Stimulated activated naive CD8-positive, alpha-beta T cell treated with anti-CD3 and anti-CD28 coated beads, Interleukin-15, amount 100 ng/mL, for 72 hours (primary cell): Measurements from ENCODE around the gene KRTAP1-4.
A peak's percentile ranks its signal among the peaks of the same experiment; 100 is the strongest.
"Not testable (repeated sequence)": the region's sequence is repeated elsewhere in the genome, so short reads cannot be mapped to it uniquely, and the experiment has no call there.

Experiments used
- ATAC-seq: fragments of 150-1000 bp; cut with Tn5 transposase; 2 replicates; pipeline ENCODE4 v1.10.0; 2021; ENCODE audit warnings: mild to moderate bottlenecking, moderate library complexity
- DNase-seq, 2 donors: peaks; one replicate each; pipeline ENCODE4 v3.0.0; 2021 to 2022
- H3K27ac Mint-ChIP-seq, 2 donors: one replicate each; pipeline ENCODE4 v1.8.0; 2022; ENCODE audit warnings: mild to moderate bottlenecking in 2 of 2, mixed read lengths in 2 of 2, moderate library complexity in 2 of 2
- H3K27me3 Mint-ChIP-seq: one replicate; pipeline ENCODE4 v1.8.0; 2022; ENCODE audit warnings: mixed read lengths
- H3K4me1 Mint-ChIP-seq: one replicate; pipeline ENCODE4 v1.8.0; 2022; ENCODE audit warnings: mild to moderate bottlenecking, mixed read lengths
- H3K4me3 Mint-ChIP-seq, 2 donors: one replicate each; pipeline ENCODE4 v1.8.0; 2022; ENCODE audit warnings: mild to moderate bottlenecking in 2 of 2, mixed read lengths in 2 of 2, moderate library complexity in 1 of 2
- H3K9me3 Mint-ChIP-seq, 2 donors: one replicate each; pipeline ENCODE4 v1.8.0; 2022; ENCODE audit warnings: mixed read lengths in 2 of 2

The KRTAP1-4 gene, protein sequence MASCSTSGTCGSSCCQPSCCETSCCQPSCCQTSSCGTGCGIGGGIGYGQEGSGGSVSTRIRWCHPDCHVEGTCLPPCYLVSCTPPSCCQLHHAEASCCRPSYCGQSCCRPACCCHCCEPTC

GRCh38 chr17:41029633-41030245 lies at the start of gene KRTAP1-4:
TSS of gene KRTAP1-4 (minus strand) at chr17:41030195. CDS start at chr17:41030078, 117 bp downstream.
- no peaks in the 10 kb centered on the region for H3K27me3 Mint-ChIP-seq
- no peak within 1 kb of the TSS for H3K4me3 Mint-ChIP-seq
- H3K4me1 Mint-ChIP-seq = peaks cover 5% of the 10 kb centered on the region
- DNase-seq (no peak), ATAC-seq (no peak)
- H3K27ac Mint-ChIP-seq = no peak within 1 kb of the TSS
- no peaks in the 10 kb centered on the region for H3K9me3 Mint-ChIP-seq

GRCh38 chr17:41076788-41077187 lies 46.8 kb upstream of the KRTAP1-4 start:
- Mint-ChIP-seq H3K27ac (no peak overlapping the region), H3K27me3 (peaks cover 10% of the 10 kb centered on the region), H3K4me1 (no peaks in the 10 kb centered on the region), H3K4me3 (no peak overlapping the region), H3K9me3 (peaks cover 0 to 6% of the 10 kb centered on the region in 2 donors)
- DNase-seq (no peak), ATAC-seq (no peak)

- H3K4me1 Mint-ChIP-seq = no peaks in the 10 kb centered on the region
- no peak for ATAC-seq
- H3K27ac Mint-ChIP-seq = no peak overlapping the region
- H3K4me3 Mint-ChIP-seq = no peak overlapping the region
- peaks cover 0 to 6% of the 10 kb centered on the region in 2 donors for H3K9me3 Mint-ChIP-seq
- DNase-seq = no peak
- peaks cover 10% of the 10 kb centered on the region for H3K27me3 Mint-ChIP-seq
Measured at GRCh38 chr17:41073676-41074075, 43.7 kb upstream of the KRTAP1-4 start.

DNA sequence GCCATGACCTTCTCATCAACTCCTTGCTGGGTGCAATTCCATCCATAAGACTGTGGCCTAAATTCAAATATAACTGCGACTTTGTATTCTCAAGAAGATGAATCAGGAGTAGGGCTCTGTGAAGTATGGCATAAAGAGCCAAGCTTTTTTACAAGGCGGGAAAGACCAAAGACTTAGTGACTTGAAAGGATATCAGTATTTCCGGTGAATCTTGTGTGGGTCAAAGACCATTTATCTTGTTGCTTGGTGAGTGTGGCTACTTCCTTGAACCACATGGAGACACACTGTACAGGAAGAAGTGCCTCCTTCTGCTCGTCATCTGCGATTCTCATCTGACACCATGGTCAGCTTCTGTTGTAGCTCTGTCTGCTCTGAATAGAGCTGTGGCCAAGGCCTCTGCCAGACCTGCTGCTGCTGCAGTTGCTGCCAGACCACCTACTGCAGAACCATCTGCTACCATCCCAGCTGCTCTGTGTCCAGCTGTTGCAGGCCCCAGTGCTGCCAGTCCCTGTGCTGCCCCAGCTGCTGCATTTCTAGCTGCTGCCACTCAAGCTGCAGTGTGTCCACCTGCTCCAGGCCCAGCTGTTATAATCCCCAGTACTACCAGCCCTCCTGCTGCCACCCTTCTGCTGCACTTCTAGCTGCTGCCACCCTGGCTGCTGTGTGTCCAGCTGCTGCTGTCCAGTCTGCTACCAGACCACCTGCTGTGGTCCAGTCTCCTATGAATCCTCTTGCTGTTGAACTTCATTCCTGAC lies 41.8 kb upstream of the KRTAP1-4 start:
- Mint-ChIP-seq H3K4me3 (no peak overlapping the region), H3K27ac (peak overlapping the region in 1 of 2 donors; percentile 55), H3K27me3 (peaks cover 10% of the 10 kb centered on the region), H3K4me1 (no peaks in the 10 kb centered on the region), H3K9me3 (peaks cover 0 to 5% of the 10 kb centered on the region in 2 donors)
- ATAC-seq (no peak), DNase-seq (no peak)

- Mint-ChIP-seq H3K4me1 (peaks cover 6% of the 10 kb centered on the region), H3K27me3 (no peaks in the 10 kb centered on the region)
- no peak for ATAC-seq
Measured at GRCh38 chr17:41069031-41069430, 39.0 kb upstream of the KRTAP1-4 start.

DNA sequence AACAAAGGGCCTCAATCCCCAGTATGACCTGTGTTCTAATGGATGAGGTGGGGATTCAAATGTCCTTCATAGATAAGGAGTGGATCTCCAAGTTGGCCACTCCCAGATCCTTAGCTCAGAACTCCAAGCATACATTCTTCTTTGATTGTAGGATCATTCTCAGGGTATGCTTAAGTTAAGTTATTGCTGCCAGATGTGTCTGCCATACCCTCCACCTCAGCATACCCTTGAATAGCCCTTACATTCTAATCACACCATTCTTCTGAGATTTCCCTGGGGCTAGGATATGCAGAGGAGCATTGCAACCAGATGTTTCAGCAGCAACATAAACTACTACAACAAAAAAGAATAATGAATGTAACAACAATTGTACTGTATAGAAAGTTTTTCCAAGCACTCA lies 37.3 kb upstream of the KRTAP1-4 start:
- Mint-ChIP-seq H3K4me3 (no peak overlapping the region), H3K27me3 (no peaks in the 10 kb centered on the region), H3K4me1 (peaks cover 6% of the 10 kb centered on the region), H3K9me3 (no peaks in the 10 kb centered on the region), H3K27ac (no peak overlapping the region)
- ATAC-seq (no peak), DNase-seq (no peak)

More at GRCh38 chr17:41069031-41069430, 39.0 kb upstream of the KRTAP1-4 start:
- H3K27ac Mint-ChIP-seq = no peak overlapping the region
- no peak overlapping the region for H3K4me3 Mint-ChIP-seq
- DNase-seq = no peak
- H3K9me3 Mint-ChIP-seq = no peaks in the 10 kb centered on the region

- peak; percentile 56 for ATAC-seq
- Mint-ChIP-seq H3K4me3 (no peak within 1 kb of the TSS), H3K4me1 (peaks cover 6% of the 10 kb centered on the region), H3K27me3 (peaks cover 3% of the 10 kb centered on the region), H3K9me3 (no peaks in the 10 kb centered on the region), H3K27ac (peak within 1 kb of the TSS in 1 of 2 donors; percentile 68)
- no peak for DNase-seq
Measured at GRCh38 chr17:41065829-41066624, 36.0 kb upstream of the KRTAP1-4 start, which contains the start of gene KRTAP2-4. TSS of gene KRTAP2-4 (minus strand) at chr17:41065879. CDS start at chr17:41065845, 34 bp downstream.

GRCh38 chr17:41065016-41065689 lies 35.2 kb upstream of the KRTAP1-4 start:
- DNase-seq, H3K4me1 Mint-ChIP-seq, H3K9me3 Mint-ChIP-seq, ATAC-seq, H3K4me3 Mint-ChIP-seq, H3K27ac Mint-ChIP-seq: not testable (repeated sequence)
- peaks cover 11% of the 10 kb centered on the region for H3K27me3 Mint-ChIP-seq

GRCh38 chr17:41064301-41064700 lies 34.3 kb upstream of the KRTAP1-4 start:
- peaks cover 20% of the 10 kb centered on the region for H3K27me3 Mint-ChIP-seq
- DNase-seq (no peak), ATAC-seq (no peak)
- peaks cover 6% of the 10 kb centered on the region for H3K4me1 Mint-ChIP-seq
- no peaks in the 10 kb centered on the region for H3K9me3 Mint-ChIP-seq
- H3K4me3 Mint-ChIP-seq = no peak overlapping the region
- no peak overlapping the region for H3K27ac Mint-ChIP-seq

DNA sequence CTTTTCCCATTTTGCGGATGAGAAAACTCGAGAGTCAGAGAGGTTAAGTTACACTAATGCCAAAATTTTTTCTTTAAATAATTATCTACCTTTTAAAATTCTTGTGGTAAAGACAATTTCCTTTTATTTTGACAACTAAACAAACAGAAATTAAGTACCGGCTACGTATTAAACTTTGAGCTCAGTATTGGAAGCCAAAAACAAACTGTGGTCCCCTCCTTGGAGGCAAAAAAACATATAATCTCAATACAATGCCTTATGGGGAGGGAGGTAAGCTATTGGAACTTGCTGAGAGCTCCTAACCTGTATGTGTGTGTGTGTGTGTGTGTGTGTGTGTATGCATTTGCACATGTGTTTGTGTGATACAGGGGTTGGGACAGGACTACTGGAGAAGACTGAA lies 33.5 kb upstream of the KRTAP1-4 start:
- H3K4me3 Mint-ChIP-seq = no peak overlapping the region
- peaks cover 28% of the 10 kb centered on the region for H3K27me3 Mint-ChIP-seq
- H3K4me1 Mint-ChIP-seq = peaks cover 6% of the 10 kb centered on the region
- H3K27ac Mint-ChIP-seq = no peak overlapping the region
- no peaks in the 10 kb centered on the region for H3K9me3 Mint-ChIP-seq
- ATAC-seq (no peak), DNase-seq (no peak)

DNA sequence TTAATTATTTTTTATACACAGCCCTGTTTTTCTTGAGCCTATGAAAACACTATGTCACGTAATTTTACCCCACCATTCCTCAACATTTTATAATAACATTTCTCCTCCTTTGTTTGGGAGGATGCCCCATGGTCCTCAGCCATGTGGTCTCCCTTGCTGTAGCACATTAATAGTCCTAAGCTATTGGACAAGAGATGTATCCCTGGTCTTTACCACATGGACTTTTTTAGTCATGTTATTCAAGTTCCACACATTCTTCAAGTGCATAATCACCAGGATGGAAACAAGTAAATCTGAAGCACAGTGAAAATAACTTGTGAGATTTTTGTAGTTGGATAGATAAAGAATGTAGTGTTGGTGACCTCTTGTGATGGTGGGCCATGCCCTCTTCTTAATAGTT lies 32.0 kb upstream of the KRTAP1-4 start:
- peaks cover 30% of the 10 kb centered on the region for H3K27me3 Mint-ChIP-seq
- peaks cover 6% of the 10 kb centered on the region for H3K4me1 Mint-ChIP-seq
- ATAC-seq (no peak), DNase-seq (no peak)
- H3K9me3 Mint-ChIP-seq = peaks cover 5 to 6% of the 10 kb centered on the region in 2 donors
- no peak overlapping the region for H3K27ac Mint-ChIP-seq
- no peak overlapping the region for H3K4me3 Mint-ChIP-seq

GRCh38 chr17:41060052-41060604 lies 30.1 kb upstream of the KRTAP1-4 start, which contains the start of gene KRTAP2-3:
TSS of gene KRTAP2-3 (minus strand) at chr17:41060114. CDS start at chr17:41060050, 64 bp downstream.
- H3K4me1 Mint-ChIP-seq = no peaks in the 10 kb centered on the region
- no peak within 1 kb of the TSS for H3K4me3 Mint-ChIP-seq
- H3K27ac Mint-ChIP-seq = no peak within 1 kb of the TSS
- DNase-seq (no peak), ATAC-seq (no peak)
- H3K9me3 Mint-ChIP-seq = peaks cover 5 to 6% of the 10 kb centered on the region in 2 donors
- peaks cover 30% of the 10 kb centered on the region for H3K27me3 Mint-ChIP-seq

GRCh38 chr17:41059276-41060051 lies 29.5 kb upstream of the KRTAP1-4 start:
- DNase-seq, H3K9me3 Mint-ChIP-seq, H3K27ac Mint-ChIP-seq, H3K4me1 Mint-ChIP-seq, ATAC-seq, H3K4me3 Mint-ChIP-seq: not testable (repeated sequence)
- H3K27me3 Mint-ChIP-seq = peaks cover 30% of the 10 kb centered on the region

DNA sequence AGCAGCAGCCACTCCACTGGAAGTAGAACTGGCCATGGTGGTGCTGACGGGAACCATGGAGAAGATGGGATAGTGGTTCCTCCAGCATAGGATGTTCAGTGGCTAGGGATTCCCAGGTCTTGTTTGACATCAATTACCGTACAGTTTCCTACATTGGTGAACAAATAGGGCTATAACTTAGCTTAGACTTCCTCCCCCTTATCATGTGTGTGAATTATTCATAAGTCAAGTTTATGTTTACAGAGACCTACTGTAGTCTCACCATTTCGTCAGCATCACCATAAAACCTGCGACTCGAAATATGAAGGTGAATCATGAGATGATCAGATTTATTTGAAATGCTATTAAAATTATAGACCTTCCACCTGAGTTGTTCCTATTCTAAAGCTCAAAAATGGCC lies 28.7 kb upstream of the KRTAP1-4 start:
- H3K4me1 Mint-ChIP-seq = no peaks in the 10 kb centered on the region
- no peak for ATAC-seq
- no peak for DNase-seq
- peaks cover 30% of the 10 kb centered on the region for H3K27me3 Mint-ChIP-seq
- no peak overlapping the region for H3K4me3 Mint-ChIP-seq
- H3K27ac Mint-ChIP-seq = no peak overlapping the region
- peaks cover 5 to 6% of the 10 kb centered on the region in 2 donors for H3K9me3 Mint-ChIP-seq
